Fibroblast of mammary gland (primary cell): ENCODE data around the gene SLC13A1.

Experiments
- DNase-seq: peaks from one replicate; pipeline ENCODE4 v3.0.0-alpha.2; 2010; ENCODE audit warnings: low read depth
- H3K4me3 ChIP-seq: 2 replicates; pipeline ENCODE4 v1.5.1; 2011; ENCODE audit warnings: low read depth, mild to moderate bottlenecking, low read length, moderate library complexity; ENCODE audit not compliant: control insufficient read depth
- TF ChIP-seq, protein P1 (sequence below): conservative IDR thresholded peaks from 2 replicates; pipeline ENCODE4 v1.5.1; 2011; ENCODE audit warnings: low read depth, low read length, inconsistent platforms; ENCODE audit not compliant: control insufficient read depth, insufficient read depth

The SLC13A1 gene

GRCh38 chr7:123184271-123184670 is 15.5 kb downstream of the SLC13A1 start:
- DNase-seq: no peak
- no peak overlapping the region for H3K4me3 ChIP-seq
- TF ChIP-seq, protein P1, sequence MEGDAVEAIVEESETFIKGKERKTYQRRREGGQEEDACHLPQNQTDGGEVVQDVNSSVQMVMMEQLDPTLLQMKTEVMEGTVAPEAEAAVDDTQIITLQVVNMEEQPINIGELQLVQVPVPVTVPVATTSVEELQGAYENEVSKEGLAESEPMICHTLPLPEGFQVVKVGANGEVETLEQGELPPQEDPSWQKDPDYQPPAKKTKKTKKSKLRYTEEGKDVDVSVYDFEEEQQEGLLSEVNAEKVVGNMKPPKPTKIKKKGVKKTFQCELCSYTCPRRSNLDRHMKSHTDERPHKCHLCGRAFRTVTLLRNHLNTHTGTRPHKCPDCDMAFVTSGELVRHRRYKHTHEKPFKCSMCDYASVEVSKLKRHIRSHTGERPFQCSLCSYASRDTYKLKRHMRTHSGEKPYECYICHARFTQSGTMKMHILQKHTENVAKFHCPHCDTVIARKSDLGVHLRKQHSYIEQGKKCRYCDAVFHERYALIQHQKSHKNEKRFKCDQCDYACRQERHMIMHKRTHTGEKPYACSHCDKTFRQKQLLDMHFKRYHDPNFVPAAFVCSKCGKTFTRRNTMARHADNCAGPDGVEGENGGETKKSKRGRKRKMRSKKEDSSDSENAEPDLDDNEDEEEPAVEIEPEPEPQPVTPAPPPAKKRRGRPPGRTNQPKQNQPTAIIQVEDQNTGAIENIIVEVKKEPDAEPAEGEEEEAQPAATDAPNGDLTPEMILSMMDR: no peak

DNA sequence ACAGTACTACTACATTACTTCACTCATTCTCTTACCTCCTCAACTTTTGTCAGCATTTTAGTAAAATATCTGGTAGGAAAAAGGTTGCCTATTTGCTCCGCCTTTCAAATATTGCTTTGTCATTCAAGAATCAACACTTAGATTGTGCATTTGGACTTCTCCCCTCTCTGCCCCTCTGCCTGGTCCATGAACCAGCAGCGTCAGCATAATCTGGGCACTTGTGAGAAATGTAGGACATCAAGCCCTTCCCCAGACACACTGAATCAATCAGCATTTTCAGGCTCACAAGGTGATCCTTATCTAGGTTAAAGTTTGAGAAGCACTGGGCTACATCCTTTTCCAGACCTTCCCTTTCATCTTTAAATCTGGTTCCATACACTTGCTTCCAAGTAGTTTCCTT is 16.3 kb downstream of the SLC13A1 start:
- H3K4me3 ChIP-seq: no peak overlapping the region
- DNase-seq: no peak
- TF ChIP-seq, protein P1: no peak

- no peak for DNase-seq
- TF ChIP-seq, protein P1: no peak
- H3K4me3 ChIP-seq: no peak overlapping the region
Observed at GRCh38 chr7:123177442-123177841, 22.3 kb downstream of the SLC13A1 start.

DNA sequence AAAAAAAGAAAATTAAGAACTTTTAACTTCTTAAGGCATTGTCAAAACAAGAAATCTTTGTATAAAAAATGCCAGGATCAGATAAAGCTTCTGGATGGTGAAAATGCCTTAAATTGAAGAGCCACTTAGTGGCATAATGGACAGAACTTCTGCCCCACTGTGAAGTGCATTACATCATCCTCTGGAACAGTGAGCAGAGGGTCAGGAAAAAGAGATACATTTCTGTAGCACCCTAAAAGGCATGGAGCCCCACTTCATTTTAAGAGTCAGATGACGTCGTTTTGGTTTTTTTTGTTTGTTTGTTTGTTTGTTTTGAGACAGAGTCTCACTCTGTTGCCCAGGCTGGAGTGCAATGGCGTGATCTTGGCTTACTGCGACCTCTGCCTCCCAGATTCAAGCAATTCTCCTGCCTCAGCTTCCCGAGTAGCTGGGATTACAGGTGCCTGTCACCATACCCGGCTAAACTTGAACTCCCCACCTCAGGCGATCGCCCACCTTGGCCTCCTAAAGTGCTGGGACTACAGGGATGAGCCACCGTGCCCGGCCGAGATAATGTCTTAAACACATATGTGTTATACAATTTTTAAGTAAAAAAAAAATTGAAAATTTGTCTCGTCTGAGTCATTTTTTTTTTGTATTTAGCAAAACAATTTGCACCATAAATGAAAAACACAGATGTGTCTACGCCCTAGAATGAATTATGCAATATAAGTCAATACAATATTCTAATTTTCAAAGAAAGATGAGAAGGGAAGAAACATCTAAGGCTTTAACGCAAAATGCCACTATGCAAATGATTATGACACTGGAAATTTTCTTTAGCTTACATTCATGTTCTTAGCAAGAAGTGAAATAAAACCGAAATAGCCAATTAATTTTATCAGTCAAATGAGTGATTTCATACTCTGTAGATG is 29.2 kb downstream of the SLC13A1 start:
- TF ChIP-seq, protein P1: no peak
- H3K4me3 ChIP-seq: no peak overlapping the region
- no peak for DNase-seq

GRCh38 chr7:123169065-123169464 is 30.7 kb downstream of the SLC13A1 start:
- TF ChIP-seq, protein P1: no peak
- no peak overlapping the region for H3K4me3 ChIP-seq

GRCh38 chr7:123157606-123158005 is 42.2 kb downstream of the SLC13A1 start:
- DNase-seq: no peak
- TF ChIP-seq, protein P1: no peak
- no peak overlapping the region for H3K4me3 ChIP-seq

More at GRCh38 chr7:123169065-123169464, 30.7 kb downstream of the SLC13A1 start:
- no peak for DNase-seq
